Cerebellar nuclear complex (tissue), 1 donor: ENCODE data around the gene GNB2.
"Not testable (repeated sequence)": the region's sequence is repeated elsewhere in the genome, so short reads cannot be mapped to it uniquely, and the experiment has no call there.

ENCODE experiments used
- DNase-seq, 2 experiments: peaks; one replicate each; lab custom pipeline; 2025; lab: John Stamatoyannopoulos, UW

GNB2 gene

DNA sequence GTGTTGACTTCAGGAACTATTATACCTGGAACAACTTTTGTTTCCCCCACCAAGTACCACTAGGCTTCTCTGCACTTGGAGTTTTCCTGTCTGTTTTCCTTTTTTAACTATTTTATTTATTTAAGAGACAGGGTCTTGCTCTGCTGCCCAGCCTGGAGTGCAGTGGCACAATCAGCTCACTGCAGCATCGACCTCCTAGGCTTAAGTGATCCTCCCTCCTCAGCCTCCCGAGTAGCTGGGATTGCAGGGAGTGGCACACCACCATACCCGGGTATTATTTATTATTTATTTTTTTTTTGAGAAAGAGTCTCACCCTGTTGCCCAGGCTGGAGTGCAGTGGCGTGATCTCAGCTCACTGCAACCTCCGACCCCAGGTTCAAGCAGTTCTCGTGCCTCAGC, 22.6 kb downstream of the GNB2 start:
- DNase-seq = no peak

DNA sequence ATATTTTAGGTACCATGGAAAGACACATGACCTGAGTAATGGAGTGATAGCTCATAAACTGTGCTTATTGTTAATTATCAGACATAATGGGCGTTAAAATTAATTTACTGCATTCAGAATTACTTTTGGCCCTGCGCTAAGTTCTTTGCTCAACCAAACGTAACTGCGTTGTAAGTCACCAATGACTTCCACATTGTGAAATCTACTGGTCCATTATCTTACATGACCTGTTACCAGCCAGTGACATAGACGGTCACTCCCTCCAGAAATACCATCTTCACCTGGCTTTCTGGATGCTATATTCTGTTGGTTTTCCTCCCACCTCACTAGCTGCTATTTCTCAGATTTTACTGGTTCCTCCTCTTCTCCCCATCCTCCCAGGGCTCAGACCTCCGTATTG, 25.5 kb downstream of the GNB2 start:
- no peak for DNase-seq

DNA sequence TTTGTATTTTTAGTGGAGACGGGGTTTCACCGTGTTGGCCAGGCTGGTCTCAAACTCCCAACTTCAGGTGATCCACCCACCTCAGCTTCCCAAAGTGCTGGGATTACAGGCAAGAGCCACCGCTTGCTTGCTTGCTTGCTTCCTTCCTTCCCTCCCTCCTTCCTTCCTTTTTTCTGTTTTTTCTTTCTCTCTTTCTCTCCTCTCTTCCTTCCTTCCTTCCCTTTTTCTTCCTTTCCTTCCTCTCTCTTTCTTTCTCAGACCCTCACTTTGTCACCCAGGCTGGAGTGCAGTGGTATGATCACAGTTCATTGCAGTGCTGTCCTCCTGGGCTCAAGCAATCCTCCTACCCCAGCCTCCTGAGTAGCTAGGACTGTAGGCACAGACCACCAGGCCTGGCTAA, 27.5 kb downstream of the GNB2 start:
- DNase-seq = not testable (repeated sequence)

DNA sequence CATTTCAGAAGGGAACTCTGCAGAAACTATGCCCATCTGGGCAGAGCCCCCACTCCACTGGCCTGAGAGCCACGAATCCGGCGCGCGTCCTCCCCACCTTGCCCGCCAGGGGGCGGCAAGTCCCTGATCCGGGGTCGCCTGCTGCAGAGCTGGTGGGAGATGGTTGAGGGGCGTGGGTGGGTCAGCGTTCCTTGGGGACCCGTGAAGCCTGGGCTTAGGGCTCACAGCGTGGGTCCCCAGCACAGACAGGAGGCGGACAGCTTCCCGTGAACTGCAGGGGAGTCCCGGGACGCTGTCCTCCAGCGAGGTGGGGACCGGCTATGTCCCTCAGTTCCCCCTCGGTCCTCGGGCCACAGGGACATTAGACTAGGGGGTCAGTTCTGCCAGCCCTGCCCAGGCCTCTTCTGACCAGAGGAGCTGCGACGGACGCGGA, 31.8 kb downstream of the GNB2 start:
- DNase-seq = peak in 1 of 2 experiments; percentile 14

DNA sequence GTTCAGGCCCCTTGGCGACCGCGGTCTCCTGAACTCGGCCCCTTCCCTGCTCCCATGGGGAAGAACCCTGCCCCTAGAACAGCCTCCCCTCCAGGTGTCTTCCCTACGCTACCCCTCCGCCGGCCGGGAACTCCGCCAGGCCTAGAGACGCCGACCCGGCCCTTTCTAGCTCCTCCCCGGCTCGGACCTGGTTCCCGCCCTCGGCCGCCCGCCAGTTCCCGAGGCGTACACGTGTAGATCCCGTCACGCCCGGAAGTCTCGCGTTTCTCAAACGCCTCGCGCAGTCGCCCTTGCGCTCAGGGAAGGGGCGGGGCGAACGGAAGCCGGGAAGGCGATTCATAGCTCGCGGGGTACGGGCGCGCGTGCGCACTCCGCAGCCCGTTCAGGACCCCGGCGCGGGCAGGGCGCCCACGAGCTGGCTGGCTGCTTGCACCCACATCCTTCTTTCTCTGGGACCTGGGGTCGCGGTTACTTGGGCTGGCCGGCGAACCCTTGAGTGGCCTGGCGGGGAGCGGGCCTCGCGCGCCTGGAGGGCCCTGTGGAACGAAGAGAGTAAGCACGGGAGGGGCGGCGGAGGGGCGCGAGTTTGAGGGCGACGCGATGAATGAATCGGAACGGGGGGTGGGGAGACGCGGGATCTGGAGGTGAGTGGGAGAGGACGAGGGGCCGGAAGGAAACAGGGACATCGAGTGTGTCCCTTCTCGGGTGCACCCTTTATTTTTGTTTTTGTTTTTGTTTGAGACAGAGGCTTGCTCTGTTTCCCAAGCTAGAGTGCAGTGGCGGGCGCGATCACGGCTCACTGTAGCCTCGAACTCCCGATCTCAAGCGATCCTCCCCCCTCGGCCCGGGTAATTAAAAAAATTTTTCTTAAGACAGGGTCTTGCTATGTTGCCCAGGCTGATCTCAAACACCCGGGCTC, 32.5 kb downstream of the GNB2 start, which contains the start of gene POP7:
TSS of gene POP7 (plus strand) at position 369 of the 919 bp plus-strand sequence. CDS start 710 bp downstream, outside the sequence.
- DNase-seq = peak; percentile 60 to 85

DNA sequence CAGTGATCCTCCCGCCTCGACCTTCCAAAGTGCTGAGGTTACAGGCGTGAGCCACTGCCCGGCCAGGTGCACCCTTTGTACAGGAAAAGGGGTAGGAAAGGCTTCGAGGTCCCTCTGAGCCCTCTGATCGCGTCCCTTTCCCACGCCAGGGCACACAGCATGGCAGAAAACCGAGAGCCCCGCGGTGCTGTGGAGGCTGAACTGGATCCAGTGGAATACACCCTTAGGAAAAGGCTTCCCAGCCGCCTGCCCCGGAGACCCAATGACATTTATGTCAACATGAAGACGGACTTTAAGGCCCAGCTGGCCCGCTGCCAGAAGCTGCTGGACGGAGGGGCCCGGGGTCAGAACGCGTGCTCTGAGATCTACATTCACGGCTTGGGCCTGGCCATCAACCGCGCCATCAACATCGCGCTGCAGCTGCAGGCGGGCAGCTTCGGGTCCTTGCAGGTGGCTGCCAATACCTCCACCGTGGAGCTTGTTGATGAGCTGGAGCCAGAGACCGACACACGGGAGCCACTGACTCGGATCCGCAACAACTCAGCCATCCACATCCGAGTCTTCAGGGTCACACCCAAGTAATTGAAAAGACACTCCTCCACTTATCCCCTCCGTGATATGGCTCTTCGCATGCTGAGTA, 33.3 kb downstream of the GNB2 start:
- DNase-seq = no peak

DNA sequence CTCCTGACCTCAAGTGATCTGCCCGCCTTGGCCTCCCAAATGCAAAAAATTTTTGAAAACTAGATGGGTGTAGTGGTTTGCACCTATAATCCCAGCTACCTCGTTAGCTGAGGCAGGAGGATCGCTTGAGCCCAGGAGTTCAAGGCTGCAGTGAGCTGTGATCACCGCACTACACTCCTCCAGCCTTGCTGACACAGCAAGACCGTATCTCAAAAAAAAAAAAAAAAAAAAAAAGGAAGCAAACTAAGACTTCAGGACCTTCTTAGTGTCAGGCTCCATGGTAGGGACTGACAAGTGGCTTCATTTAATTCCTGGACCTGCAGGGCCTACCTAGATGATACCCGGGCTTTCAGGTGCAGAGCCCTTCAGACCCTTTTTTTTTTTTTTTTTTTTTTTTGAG, 34.9 kb downstream of the GNB2 start:
- no peak for DNase-seq

DNA sequence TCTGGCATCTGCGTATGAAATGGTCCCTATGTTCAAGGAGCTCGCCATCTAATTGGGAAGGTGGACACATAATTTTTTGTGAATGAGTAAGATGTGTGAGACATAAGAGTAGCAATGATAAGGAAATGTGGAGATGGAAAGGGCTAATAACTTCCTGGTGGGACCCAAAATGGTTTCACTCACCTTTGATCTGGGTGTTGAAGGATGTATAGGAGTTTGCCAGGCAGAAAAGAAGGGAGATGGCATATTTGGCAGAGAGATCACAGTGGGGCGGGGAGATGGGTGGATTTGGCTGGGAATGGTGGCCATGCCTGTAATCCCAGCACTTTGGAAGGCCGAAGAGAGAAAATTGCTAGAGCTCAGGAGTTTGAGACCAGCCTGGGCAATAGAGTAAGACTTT, 36.9 kb downstream of the GNB2 start:
- no peak for DNase-seq

DNA sequence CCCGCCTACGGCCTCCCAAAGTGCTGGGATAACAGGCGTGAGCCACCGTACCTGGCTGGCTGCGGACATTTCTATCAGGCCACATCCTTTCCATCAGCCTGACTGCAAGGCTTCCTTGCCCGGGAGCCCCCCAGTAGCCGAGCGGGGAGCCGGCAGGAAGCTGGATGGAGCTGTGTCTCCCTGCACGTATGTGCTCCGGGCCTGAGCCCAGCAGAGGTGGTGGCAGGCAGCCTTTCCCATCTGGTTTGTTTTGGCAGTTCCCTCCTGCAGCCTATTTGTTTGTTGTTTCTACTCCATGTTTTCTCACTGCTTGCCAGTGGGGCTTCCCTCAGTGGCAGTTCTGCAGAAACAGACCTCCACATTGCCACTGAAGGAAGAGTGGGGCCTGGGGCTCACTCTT, 37.8 kb downstream of the GNB2 start:
- DNase-seq = no peak

DNA sequence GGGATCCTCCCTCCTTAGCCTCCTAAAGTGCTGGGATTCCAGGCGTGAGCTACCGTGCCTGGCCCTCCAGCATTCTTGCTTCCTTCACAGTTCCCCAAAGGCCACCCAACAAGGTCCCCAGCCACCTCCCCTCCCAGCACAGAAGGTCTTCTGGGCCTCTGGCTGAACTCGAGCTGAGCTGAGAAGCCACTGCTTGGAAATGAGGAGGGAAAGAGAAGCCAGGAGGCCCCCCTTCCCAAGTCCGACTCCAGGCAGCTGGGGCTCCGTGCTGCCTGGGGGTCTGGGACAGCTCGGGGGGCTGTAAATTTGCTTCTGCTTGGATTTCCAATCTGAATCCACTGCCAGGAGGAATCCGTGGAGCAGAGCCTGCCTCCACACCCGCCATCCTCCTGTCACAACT, 41.2 kb downstream of the GNB2 start:
- no peak for DNase-seq

DNA sequence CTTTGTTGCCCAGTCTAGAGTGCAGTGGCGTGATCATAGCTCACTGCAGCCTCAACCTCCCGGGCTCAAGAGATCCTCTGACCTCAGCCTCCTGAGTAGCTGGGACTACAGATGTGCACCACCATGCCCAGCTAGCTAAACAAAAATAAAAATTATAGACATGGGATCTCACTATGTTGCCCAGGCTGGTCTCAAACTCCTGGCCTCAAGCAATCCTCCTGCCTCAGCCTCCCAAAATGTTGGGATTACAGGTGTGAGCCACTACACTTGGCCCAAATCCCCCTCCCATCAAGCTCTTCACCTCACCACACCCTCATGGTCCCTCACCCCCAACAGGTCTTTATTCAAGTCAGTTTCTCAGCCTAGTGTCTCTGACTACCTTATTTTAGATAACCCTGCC, 43.5 kb downstream of the GNB2 start:
- DNase-seq = not testable (repeated sequence)

DNA sequence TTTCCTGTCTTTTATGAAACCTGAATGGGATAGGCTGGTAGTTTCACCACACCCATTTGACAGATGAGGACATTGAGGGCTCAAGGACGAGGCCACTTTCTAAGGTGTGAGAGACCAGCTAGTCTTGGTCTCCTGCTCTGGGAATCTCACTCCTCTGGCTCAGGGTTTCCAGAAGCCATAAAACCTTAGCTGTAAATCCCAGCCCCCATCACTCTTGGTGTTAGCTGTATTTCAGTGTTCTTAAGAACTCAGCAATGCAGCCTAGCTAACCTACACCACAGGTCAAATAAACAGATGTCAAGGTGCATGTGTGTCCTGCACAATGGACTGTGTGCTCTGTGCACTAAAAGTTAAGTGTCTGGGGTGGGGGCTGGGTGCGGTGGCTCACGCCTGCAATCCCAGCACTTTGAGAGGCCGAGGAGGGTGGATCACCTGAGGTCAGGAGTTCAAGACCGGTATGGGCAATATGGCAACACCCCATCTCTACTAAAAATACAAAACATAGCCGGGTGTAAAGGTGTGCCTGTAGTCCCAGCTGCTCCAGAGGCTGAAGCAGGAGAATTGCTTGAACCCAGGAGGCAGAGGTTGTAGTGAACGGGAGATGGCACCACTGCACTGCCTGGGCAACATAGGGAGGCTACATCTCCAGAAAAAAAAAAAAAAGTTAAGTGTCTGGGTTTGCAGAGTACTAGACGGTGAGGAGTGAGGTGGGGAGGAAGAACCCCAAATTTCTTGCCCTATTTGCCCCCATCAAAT, 46.2 kb downstream of the GNB2 start:
- DNase-seq = no peak

DNA sequence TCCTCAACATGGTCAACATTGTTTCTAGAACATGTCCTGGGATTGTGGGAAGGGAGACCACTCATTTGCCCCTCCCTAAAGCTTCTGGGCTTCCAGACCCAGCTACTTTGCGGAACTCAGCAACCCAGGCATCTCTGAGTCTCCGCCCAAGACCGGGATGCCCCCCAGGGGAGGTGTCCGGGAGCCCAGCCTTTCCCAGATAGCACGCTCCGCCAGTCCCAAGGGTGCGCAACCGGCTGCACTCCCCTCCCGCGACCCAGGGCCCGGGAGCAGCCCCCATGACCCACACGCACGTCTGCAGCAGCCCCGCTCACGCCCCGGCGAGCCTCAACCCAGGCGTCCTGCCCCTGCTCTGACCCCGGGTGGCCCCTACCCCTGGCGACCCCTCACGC, 46.7 kb downstream of the GNB2 start, which contains the start of gene EPO:
TSS of gene EPO (plus strand) at position 190 of the 392 bp plus-strand sequence. CDS start 513 bp downstream, outside the sequence.
- no peak for DNase-seq

DNA sequence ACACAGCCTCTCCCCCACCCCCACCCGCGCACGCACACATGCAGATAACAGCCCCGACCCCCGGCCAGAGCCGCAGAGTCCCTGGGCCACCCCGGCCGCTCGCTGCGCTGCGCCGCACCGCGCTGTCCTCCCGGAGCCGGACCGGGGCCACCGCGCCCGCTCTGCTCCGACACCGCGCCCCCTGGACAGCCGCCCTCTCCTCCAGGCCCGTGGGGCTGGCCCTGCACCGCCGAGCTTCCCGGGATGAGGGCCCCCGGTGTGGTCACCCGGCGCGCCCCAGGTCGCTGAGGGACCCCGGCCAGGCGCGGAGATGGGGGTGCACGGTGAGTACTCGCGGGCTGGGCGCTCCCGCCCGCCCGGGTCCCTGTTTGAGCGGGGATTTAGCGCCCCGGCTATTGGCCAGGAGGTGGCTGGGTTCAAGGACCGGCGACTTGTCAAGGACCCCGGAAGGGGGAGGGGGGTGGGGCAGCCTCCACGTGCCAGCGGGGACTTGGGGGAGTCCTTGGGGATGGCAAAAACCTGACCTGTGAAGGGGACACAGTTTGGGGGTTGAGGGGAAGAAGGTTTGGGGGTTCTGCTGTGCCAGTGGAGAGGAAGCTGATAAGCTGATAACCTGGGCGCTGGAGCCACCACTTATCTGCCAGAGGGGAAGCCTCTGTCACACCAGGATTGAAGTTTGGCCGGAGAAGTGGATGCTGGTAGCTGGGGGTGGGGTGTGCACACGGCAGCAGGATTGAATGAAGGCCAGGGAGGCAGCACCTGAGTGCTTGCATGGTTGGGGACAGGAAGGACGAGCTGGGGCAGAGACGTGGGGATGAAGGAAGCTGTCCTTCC, 47.3 kb downstream of the GNB2 start:
- DNase-seq = no peak

DNA sequence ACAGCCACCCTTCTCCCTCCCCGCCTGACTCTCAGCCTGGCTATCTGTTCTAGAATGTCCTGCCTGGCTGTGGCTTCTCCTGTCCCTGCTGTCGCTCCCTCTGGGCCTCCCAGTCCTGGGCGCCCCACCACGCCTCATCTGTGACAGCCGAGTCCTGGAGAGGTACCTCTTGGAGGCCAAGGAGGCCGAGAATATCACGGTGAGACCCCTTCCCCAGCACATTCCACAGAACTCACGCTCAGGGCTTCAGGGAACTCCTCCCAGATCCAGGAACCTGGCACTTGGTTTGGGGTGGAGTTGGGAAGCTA, 47.9 kb downstream of the GNB2 start:
- no peak for DNase-seq

DNA sequence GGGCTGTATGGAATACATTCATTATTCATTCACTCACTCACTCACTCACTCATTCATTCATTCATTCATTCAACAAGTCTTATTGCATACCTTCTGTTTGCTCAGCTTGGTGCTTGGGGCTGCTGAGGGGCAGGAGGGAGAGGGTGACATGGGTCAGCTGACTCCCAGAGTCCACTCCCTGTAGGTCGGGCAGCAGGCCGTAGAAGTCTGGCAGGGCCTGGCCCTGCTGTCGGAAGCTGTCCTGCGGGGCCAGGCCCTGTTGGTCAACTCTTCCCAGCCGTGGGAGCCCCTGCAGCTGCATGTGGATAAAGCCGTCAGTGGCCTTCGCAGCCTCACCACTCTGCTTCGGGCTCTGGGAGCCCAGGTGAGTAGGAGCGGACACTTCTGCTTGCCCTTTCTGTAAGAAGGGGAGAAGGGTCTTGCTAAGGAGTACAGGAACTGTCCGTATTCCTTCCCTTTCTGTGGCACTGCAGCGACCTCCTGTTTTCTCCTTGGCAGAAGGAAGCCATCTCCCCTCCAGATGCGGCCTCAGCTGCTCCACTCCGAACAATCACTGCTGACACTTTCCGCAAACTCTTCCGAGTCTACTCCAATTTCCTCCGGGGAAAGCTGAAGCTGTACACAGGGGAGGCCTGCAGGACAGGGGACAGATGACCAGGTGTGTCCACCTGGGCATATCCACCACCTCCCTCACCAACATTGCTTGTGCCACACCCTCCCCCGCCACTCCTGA, 49.1 kb downstream of the GNB2 start:
- no peak for DNase-seq

DNA sequence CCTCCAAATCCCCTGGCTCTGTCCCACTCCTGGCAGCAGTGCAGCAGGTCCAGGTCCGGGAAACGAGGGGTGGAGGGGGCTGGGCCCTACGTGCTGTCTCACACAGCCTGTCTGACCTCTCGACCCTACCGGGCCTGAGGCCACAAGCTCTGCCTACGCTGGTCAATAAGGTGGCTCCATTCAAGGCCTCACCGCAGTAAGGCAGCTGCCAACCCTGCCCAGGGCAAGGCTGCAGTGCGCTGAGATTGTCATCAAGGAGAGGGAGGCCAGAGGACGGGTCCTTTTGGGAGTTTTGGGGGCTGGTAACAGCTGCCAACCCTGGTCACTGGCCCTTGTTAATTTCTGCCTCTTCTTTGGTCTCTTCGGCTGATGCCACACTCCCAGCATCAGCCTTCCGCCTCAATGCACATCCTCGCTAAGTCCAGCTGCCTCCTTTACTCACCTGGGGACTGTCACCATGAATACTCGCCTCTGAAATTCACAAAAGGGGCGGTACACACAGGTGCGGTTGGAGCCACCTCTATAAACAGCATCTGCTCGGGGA, 50.3 kb downstream of the GNB2 start:
- DNase-seq = no peak

DNA sequence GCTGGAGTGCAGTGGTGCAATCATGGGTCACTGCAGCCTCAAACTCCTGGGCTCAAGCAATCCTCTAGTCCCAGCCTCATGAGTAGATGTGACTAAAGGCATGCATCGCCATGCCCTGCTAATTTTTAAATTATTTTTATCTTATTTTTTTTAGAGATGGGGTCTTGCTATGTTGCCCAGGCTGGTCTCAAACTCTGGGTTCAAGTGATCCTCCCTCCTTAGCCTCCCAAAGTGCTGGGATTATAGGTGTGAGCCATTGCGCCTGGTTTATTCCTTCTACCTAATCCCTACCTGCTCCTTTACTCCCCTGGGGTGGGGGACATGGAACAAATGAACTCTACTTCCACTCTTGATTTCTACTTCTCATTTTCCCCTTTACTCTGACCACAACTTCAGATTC, 50.8 kb downstream of the GNB2 start:
- DNase-seq = not testable (repeated sequence)

DNA sequence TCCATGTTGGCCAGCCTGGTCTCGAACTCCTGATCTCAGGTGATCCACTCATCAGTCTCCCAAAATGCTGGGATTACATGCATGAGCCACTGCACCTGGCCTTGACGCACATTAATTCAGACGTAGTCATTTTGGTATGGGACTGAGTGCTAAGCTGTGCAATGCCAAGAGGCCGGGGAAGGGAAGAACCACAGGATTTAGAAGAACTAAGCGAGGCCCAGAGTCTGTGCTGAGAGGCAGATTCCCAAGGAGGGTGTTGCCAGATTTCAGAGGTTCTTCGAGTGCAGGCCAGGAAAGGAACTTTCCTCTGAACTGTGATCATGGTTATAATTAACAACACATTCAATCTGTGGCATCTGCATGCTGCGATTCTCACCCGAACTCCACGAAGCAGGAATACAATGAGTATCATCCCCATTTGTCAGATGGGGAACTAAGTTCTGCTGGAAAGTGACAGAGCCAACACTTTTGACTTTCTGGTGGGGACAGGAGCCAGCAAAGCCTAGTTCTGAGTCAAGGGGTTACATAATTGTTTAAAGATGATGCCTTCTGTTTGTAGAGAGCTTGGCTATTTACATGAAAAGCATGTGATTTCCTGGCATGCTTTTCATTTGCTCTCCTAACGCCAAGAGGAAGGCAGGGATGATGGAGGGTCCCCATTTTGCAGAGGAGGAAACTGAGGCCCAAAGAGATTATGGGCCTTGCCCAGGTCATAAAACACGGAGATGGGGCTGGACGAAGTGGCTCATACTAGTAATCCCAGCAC, 53.6 kb downstream of the GNB2 start:
- DNase-seq = no peak

DNA sequence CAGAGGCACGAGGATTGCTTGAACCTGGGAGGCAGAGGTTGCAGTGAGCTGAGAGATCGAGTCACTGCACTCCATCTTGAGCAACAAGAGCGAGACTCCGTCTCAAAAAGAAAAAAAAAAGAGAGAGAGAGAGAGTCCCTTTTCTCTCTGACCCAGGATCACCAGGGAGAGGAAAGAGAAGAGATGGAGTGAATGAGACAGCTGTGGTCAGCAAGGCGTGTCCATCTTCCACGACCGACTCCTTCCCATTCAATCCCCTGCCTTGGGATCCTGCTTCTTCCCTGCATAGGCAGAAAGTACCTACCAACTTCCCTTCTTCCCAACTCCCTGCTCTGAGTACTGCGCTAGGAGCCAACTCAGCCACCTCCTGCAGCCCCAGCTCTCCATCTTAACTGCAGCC, 54.7 kb downstream of the GNB2 start:
- DNase-seq = no peak
